Retinal pigment epithelial cell (primary cell): ENCODE measurements around the gene MYMX.
"Not testable (repeated sequence)": the region's sequence is repeated elsewhere in the genome, so short reads cannot be mapped to it uniquely, and the experiment has no call there.

ENCODE experiments used
- DNase-seq: peaks from one replicate; pipeline ENCODE4 v3.0.0-alpha.2; 2010; ENCODE audit warnings: low read depth
- H3K4me3 ChIP-seq: 2 replicates; pipeline ENCODE4 v1.5.1; 2011; ENCODE audit warnings: mild to moderate bottlenecking, low read length, control low read depth, moderate library complexity
- CTCF ChIP-seq: conservative IDR thresholded peaks from 2 replicates; pipeline ENCODE4 v1.5.1; 2011; ENCODE audit warnings: low read depth, low read length, control low read depth, inconsistent platforms

MYMX gene

GRCh38 chr6:44188819-44189218 is 27.9 kb upstream of the MYMX start:
- TF ChIP-seq CTCF, result no peak
- H3K4me3 ChIP-seq, result no peak overlapping the region
- DNase-seq, result no peak

- no peak for TF ChIP-seq CTCF
- H3K4me3 ChIP-seq, result no peak overlapping the region
These were observed 27.5 kb upstream of the MYMX start for GRCh38 chr6:44189257-44189656.

GRCh38 chr6:44190715-44191114 is 26.0 kb upstream of the MYMX start:
- no peak for DNase-seq
- no peak for TF ChIP-seq CTCF
- H3K4me3 ChIP-seq, result no peak overlapping the region

More at GRCh38 chr6:44189257-44189656, 27.5 kb upstream of the MYMX start:
- DNase-seq, result no peak

- no peak overlapping the region for H3K4me3 ChIP-seq
- no peak for TF ChIP-seq CTCF
- DNase-seq, result no peak
These were observed 24.2 kb upstream of the MYMX start for GRCh38 chr6:44192428-44193041.

- no peak for DNase-seq
- no peak overlapping the region for H3K4me3 ChIP-seq
- TF ChIP-seq CTCF, result no peak
These were observed 23.3 kb upstream of the MYMX start for GRCh38 chr6:44193307-44193910.

GRCh38 chr6:44194326-44194725 is 22.4 kb upstream of the MYMX start:
- no peak overlapping the region for H3K4me3 ChIP-seq
- no peak for TF ChIP-seq CTCF
- DNase-seq, result no peak

- not testable (repeated sequence) for DNase-seq
These were observed 20.4 kb upstream of the MYMX start for GRCh38 chr6:44196351-44196750.

More at GRCh38 chr6:44196351-44196750, 20.4 kb upstream of the MYMX start:
- not testable (repeated sequence) for H3K4me3 ChIP-seq
